Dedifferentiated amniotic fluid mesenchymal stem cell (primary cell): ENCODE data around the gene IFNGR2.
"Not testable (repeated sequence)": the region's sequence is repeated elsewhere in the genome, so short reads cannot be mapped to it uniquely, and the experiment has no call there.

Source experiments
- DNase-seq: peaks from one replicate; pipeline ENCODE4 v3.0.0-alpha.2; 2016; ENCODE audit errors: extremely low spot score

Gene IFNGR2

GRCh38 chr21:33437140-33437539, 33.9 kb downstream of the IFNGR2 start:
- DNase-seq: no peak

DNA sequence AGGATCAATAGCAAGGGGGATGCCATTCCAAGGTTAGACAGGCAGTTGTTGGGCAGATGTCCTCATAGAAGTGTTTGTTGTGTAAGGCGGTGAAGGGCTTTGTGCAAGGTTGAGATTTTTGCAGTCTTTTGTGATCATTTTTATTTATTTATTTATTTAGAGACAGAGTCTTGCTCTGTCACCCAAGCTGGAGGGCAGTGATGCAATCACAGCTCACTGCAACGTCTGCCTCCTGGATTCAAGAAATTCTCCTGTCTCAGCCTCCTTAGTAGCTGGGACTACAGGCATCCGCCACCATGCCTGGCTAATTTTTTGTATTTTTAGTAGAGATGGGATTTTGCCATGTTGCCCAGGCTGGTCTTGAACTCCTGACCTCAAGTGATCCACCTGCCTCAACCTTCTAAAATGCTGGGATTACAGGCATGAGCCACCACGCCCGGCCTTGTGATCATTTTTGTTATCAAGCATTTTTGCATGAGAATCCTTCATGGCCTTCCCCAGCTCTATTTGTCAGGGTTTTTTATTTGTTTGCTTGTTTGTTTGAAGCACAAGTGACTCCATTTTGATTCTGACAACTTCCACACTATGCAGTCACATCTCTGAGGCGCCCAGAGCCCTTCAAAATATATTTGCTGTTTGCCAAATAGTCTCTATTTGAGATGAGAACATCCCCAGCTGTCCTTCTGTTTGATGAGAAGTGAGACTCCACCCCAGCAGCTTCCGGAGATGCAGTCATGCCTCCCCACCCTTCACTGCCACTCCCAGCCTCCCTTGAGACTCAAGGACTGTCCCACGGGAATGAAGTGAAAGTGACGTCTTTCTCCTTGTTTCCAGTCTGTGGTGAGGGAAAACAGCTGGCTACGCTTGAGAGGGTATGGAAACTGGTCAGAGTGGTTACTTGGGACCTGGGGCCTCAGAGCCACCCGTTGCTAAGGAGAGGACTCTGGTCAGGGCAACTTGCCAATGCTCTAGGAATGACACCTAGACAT, 38.6 kb downstream of the IFNGR2 start:
- peak; percentile 61 for DNase-seq

- DNase-seq: no peak
These were observed 40.0 kb downstream of the IFNGR2 start for GRCh38 chr21:33443194-33443593.

- DNase-seq: no peak
These were observed 41.3 kb downstream of the IFNGR2 start for GRCh38 chr21:33444499-33444898.

DNA sequence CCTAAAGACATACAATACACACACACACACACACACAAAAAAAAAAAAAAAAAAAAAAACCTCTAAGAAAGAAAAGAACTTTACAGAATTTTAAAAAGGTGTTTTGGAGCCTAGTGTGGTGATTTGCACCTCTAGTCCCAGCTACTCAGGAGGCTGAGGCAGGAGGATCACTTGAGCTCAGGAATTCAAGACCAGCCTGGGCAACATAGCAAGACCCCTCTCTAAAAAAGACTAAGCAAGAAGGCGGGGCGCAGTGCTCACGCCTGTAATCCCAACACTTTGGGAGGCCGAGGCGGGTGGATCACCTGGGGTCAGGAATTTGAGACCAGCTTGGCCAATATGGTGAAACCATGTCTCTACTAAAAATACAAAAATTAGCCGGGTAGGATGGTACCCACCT, 43.4 kb downstream of the IFNGR2 start:
- DNase-seq: not testable (repeated sequence)

DNA sequence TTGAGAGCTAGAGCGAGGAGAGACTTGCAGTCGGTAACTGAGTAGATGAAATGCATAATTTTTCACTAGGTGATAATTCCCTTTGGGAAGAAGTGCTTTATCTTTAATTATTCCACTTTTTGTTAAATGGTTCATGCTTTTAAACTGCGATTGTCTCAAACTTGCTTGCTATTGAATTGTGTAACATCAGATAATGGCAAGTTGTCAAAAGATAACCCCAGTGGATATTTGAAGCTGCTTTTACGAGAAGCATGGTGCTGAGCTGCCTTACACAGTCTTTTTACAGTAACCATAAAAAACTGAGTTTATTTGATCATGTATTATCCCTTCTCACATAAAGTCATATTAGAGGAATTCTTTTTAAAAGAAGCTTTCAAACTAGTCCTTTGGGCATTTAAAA, 46.4 kb downstream of the IFNGR2 start:
- DNase-seq: no peak

DNA sequence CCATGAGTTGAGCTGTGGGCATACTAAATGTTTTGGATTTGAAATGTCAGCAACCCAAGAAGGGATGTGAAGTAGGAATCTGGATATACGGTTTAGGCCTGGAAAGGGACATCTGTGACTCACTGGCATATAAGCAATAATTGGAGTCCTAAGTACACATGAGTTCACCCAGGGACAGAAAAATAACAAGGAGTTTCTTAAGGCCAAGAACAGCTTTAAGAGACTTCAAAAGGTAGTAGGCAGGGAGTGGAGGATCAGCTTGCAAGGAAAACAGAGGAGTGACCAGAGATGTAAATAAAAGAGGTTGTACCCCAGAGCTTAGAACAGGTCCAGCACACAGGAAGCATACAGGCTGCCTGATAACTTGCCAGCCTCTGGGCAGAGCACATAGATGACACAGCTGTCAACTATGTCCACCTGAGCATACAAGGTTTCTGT, 48.4 kb downstream of the IFNGR2 start:
- DNase-seq: no peak

- no peak for DNase-seq
These were observed 49.1 kb downstream of the IFNGR2 start for GRCh38 chr21:33452362-33452761.

GRCh38 chr21:33455686-33456446, 52.7 kb downstream of the IFNGR2 start:
- DNase-seq: no peak

GRCh38 chr21:33458861-33459260, 55.6 kb downstream of the IFNGR2 start:
- no peak for DNase-seq

DNA sequence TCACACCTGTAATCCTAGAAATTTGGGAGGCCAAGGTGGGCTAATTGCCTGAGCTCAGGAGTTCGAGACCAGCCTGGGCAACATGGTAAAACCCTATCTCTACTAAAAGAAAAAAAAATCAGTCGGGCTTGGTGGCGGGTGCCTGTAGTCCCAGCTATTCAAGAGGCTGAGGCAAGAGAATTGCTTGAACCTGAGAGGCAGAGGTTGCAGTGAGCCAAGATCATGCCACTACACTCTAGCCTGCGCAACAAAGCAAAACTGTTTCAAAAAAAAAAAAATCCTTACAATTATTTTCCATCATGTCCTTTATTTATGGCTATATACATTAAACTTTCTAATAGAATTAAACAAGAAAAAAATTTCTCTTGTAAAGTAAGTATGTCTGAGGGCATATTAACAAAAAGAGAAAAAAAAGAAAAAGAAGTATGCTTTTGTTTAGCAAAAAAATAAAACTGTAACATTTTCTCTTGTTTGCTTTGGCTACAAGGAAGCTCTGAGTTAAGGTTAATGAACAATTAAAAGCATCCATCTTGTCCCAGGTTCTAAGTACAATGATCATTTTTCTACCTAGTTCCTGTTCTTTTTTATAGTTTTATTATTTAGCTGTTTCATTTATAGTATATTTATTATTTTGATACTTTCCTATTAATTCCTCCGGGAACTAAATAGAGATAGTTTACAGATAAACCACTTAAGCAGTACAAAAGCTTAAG, 58.5 kb downstream of the IFNGR2 start:
- no peak for DNase-seq

DNA sequence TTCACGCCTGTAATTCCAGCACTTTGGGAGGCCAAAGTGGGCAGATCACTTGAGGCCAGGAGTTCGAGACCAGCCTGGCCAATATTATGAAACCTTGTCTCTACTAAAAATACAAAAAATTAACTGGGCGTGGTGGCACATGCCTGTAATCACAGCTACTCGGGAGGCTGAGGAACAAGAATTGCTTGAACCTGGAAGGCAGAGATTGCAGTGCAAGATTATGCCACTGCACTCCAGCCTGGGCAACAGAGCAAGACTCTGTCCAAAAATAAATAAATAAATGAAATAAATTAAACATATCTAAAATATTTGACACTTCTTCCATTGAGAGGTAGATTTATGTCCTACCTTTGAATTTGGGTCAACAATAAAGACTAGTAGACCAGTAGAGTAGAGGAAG, 66.0 kb downstream of the IFNGR2 start:
- not testable (repeated sequence) for DNase-seq

DNA sequence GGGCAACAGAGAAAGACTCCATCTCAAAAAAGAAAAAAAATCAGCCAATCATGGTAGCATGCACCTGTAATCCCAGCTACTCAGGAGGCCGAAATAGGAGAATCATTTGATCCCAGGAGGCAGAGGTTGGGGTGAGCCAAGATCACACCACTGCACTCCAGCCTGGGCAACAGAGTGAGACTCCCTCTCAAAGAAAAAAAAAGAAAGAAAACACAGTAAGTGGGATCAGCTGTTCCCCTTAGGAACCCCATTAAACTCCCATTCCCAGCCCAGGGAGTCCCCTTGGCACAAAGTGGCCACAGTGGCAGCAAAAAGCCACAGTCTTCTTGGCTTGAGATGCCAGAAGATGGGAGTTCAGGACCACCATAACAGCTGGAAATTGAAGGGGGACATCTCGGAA, 67.5 kb downstream of the IFNGR2 start:
- no peak for DNase-seq

DNA sequence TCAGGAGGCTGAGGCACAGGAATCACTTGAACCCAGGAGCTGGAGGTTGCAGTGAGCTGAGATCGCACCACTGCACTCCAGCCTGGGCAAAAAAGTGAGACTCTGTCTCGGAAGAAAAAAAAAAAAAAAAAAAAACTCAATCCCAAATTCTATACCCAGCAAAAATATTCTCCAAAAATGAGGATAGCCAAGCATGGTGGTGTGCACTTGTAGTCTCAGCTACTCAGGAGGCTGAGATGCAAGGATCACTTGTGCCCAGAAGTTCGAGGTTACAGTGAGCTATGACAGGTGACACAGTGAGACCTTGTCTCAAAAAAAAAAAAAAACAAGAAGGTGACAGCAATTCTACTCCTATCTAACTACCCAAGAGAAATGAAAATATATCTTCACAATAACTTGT, 70.1 kb downstream of the IFNGR2 start:
- DNase-seq: no peak

- DNase-seq: no peak
These were observed 73.9 kb downstream of the IFNGR2 start for GRCh38 chr21:33477066-33477465.

DNA sequence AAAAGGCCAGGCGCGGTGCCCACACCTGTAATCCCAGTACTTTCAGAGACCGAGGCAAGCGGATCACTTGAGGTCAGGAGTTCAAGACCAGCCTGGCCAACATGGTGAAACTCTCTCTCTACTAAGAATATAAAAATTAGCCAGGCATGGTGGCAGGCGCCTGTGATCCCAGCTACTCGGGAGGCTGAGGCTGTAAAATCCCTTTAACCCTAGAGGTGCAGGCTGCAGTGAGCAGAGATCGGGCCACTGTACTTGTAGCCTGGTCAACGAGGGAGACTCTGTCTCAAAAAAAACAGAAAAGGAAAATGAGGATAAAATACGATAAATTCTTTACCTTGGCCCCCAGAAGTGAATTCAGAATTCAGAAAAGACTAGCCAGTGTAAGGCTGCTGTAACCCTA, 75.0 kb downstream of the IFNGR2 start:
- no peak for DNase-seq

GRCh38 chr21:33478935-33479678, 75.9 kb downstream of the IFNGR2 start:
- DNase-seq: no peak

DNA sequence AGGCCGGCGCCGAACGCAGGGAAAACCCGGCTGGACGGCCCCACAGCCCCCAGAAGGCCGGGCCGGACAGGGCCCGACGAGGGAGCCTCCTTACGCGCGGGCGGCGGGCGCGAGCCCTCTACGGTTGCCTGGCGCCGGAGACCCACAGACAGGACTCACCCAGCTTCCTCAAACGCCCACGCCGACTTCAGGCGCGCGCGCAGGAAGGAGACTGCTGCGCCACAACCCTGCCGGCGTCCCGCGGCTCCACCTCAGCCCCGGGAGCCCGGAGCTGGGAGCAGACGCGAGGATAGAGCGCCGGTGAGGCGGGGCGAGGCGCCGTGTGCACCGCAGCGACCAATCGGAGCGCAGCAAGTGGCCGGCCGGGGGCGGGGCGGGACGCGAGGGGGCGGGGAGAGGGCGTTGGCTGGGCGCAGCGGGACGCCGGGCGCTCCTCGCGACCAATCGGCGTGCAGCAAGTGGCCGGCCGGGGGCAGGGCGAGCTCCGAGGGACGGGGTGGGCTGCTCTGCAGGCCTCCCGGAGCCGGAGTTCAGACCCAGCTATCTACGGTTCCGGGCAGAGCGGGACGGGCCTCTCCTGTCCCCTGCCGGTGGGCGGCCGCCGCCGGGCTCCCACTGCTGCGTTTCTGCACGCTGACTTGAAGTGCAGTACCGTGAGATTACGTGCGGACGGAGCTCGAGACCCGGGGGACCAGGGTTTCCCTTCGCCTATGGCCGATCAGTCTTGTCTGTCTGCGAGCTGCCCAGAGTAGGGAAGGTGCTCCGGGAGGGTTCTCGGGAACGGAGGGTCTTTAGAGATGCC, 76.7 kb downstream of the IFNGR2 start, which contains the start of gene TMEM50B:
TMEM50B (minus strand) TSS at position 296 of the 802 bp plus-strand sequence. CDS start 11,089 bp downstream, outside the sequence.
- DNase-seq: peak; percentile 93

GRCh38 chr21:33480481-33481103, 77.4 kb downstream of the IFNGR2 start:
- DNase-seq: no peak
